H9 (cell line): ENCODE results near the gene VPS33A. TPM values are rescaled to one million over a fixed set of nuclear protein-coding genes. Genes with fewer than 3 reads are reported as not detected.

ENCODE experiments used
- DNase-seq: peaks from one replicate; pipeline ENCODE4 v3.0.0-alpha.2; 2017
- H2AFZ ChIP-seq: one replicate; pipeline ENCODE4 v1.6.1; 2013; ENCODE audit warnings: mild to moderate bottlenecking, low read length, control low read depth, moderate library complexity
- H2AK5ac ChIP-seq: 2 replicates; pipeline ENCODE4 v1.6.1; 2013; ENCODE audit warnings: low read length, control low read depth, mixed read lengths; ENCODE audit not compliant: insufficient read length
- H2BK120ac ChIP-seq: one replicate; pipeline ENCODE4 v1.6.1; 2013; ENCODE audit warnings: low read depth, mild to moderate bottlenecking, low read length, control low read depth, inconsistent platforms; ENCODE audit not compliant: poor library complexity, severe bottlenecking
- H2BK12ac ChIP-seq: 2 replicates; pipeline ENCODE4 v1.6.1; 2013; ENCODE audit warnings: low read length, control low read depth, mixed read lengths, low read depth; ENCODE audit not compliant: insufficient read length
- H2BK15ac ChIP-seq: 2 replicates; pipeline ENCODE4 v1.6.1; 2013; ENCODE audit warnings: low read depth, low read length, control low read depth
- H2BK20ac ChIP-seq: one replicate; pipeline ENCODE4 v1.6.1; 2013; ENCODE audit warnings: low read depth, mild to moderate bottlenecking, low read length, control low read depth, inconsistent platforms; ENCODE audit not compliant: poor library complexity, severe bottlenecking
- H2BK5ac ChIP-seq: 2 replicates; pipeline ENCODE4 v1.6.1; 2013; ENCODE audit warnings: low read length, control low read depth, mixed read lengths; ENCODE audit not compliant: insufficient read length
- H3K14ac ChIP-seq: 2 replicates; pipeline ENCODE4 v1.6.1; 2013; ENCODE audit warnings: low read length, control low read depth; ENCODE audit not compliant: insufficient read depth
- H3K18ac ChIP-seq: 2 replicates; pipeline ENCODE4 v1.6.1; 2013; ENCODE audit warnings: low read depth, mild to moderate bottlenecking, mixed read lengths, low read length, control low read depth; ENCODE audit not compliant: insufficient read length
- H3K23ac ChIP-seq: 2 replicates; pipeline ENCODE4 v1.6.1; 2013; ENCODE audit warnings: low read length, control low read depth, mixed read lengths, low read depth; ENCODE audit not compliant: insufficient read length
- H3K23me2 ChIP-seq: 2 replicates; pipeline ENCODE4 v1.6.1; 2013; ENCODE audit warnings: low read depth, mild to moderate bottlenecking, mixed read lengths, low read length, control low read depth; ENCODE audit not compliant: insufficient read length, poor library complexity, severe bottlenecking
- H3K27ac ChIP-seq: 2 replicates; pipeline ENCODE4 v1.5.1; 2013; ENCODE audit warnings: low read length, control low read depth, mixed read lengths, low read depth; ENCODE audit not compliant: insufficient read length
- H3K27me3 ChIP-seq: 2 replicates; pipeline ENCODE4 v1.6.1; 2013; ENCODE audit warnings: low read length, control low read depth, inconsistent platforms; ENCODE audit not compliant: insufficient read depth
- H3K4ac ChIP-seq: 2 replicates; pipeline ENCODE4 v1.6.1; 2013; ENCODE audit warnings: low read depth, mild to moderate bottlenecking, control low read depth, inconsistent platforms, low read length, moderate library complexity
- H3K4me1 ChIP-seq: 2 replicates; pipeline ENCODE4 v1.6.1; 2013; ENCODE audit warnings: low read length, control low read depth, inconsistent platforms; ENCODE audit not compliant: insufficient read depth
- H3K4me2 ChIP-seq: 2 replicates; pipeline ENCODE4 v1.6.1; 2013; ENCODE audit warnings: low read length, control low read depth, mixed read lengths; ENCODE audit not compliant: insufficient read length, insufficient read depth
- H3K56ac ChIP-seq: 2 replicates; pipeline ENCODE4 v1.6.1; 2013; ENCODE audit warnings: low read depth, mild to moderate bottlenecking, mixed read lengths, low read length, control low read depth; ENCODE audit not compliant: insufficient read length
- H3K79me1 ChIP-seq: 2 replicates; pipeline ENCODE4 v1.6.1; 2013; ENCODE audit warnings: low read depth, mild to moderate bottlenecking, moderate library complexity, low read length, control low read depth, inconsistent platforms; ENCODE audit not compliant: insufficient read depth, poor library complexity, severe bottlenecking
- H3K79me2 ChIP-seq: 2 replicates; pipeline ENCODE4 v1.6.1; 2013; ENCODE audit warnings: low read length, control low read depth, inconsistent platforms; ENCODE audit not compliant: insufficient read depth
- H3K9ac ChIP-seq: 2 replicates; pipeline ENCODE4 v1.6.1; 2013; ENCODE audit warnings: low read length, control low read depth, mixed read lengths; ENCODE audit not compliant: insufficient read length; ENCODE audit errors: extremely low read depth
- H3K9me3 ChIP-seq: one replicate; pipeline ENCODE4 v1.6.1; 2013; ENCODE audit warnings: low read depth, low read length, inconsistent platforms; ENCODE audit not compliant: control insufficient read depth
- H3T11ph ChIP-seq: one replicate; pipeline ENCODE4 v1.6.1; 2013; ENCODE audit warnings: mild to moderate bottlenecking, low read length, control low read depth, inconsistent platforms
- H4K20me1 ChIP-seq: one replicate; pipeline ENCODE4 v1.6.1; 2013; ENCODE audit not compliant: control insufficient read depth, insufficient read length, insufficient read depth
- H4K5ac ChIP-seq: 2 replicates; pipeline ENCODE4 v1.6.1; 2013; ENCODE audit warnings: low read depth, mild to moderate bottlenecking, mixed read lengths, low read length, control low read depth; ENCODE audit not compliant: insufficient read length
- H4K8ac ChIP-seq: replicated peaks from 2 replicates; pipeline ENCODE4 v1.6.1; 2013; ENCODE audit warnings: low read length, control low read depth, mixed read lengths, low read depth; ENCODE audit not compliant: insufficient read length
- H4K91ac ChIP-seq: 2 replicates; pipeline ENCODE4 v1.6.1; 2013; ENCODE audit warnings: low read depth, mild to moderate bottlenecking, moderate library complexity, mixed read lengths, low read length, control low read depth; ENCODE audit not compliant: insufficient read length
- H3K27ac Mint-ChIP-seq, 3 experiments: 2 replicates in 2 of 3; 3 replicates in 1 of 3; pipeline ENCODE4 v1.8.0; 2020 to 2021; ENCODE audit warnings: mixed read lengths in 3 of 3, mild to moderate bottlenecking in 1 of 3, moderate library complexity in 1 of 3
- H3K27me3 Mint-ChIP-seq: 2 replicates; pipeline ENCODE4 v1.8.0; 2021; ENCODE audit warnings: low read depth, mild to moderate bottlenecking, moderate library complexity, mixed read lengths
- H3K36me3 Mint-ChIP-seq, 3 experiments: 2 replicates in 2 of 3; 3 replicates in 1 of 3; pipeline ENCODE4 v1.8.0; 2020 to 2021; ENCODE audit warnings: low read depth in 3 of 3, mixed read lengths in 3 of 3; ENCODE audit not compliant: insufficient read depth in 1 of 3
- H3K4me1 Mint-ChIP-seq, 2 experiments: 2 replicates each; pipeline ENCODE4 v1.8.0; 2020; ENCODE audit warnings: mixed read lengths in 2 of 2
- H3K4me3 Mint-ChIP-seq, 2 experiments: 2 replicates in 1 of 2; 3 replicates in 1 of 2; pipeline ENCODE4 v1.8.0; 2020 to 2021; ENCODE audit warnings: mild to moderate bottlenecking in 2 of 2, mixed read lengths in 2 of 2, moderate library complexity in 1 of 2
- H3K9me3 Mint-ChIP-seq, 2 experiments: 2 replicates in 1 of 2; 3 replicates in 1 of 2; pipeline ENCODE4 v1.8.0; 2020; ENCODE audit warnings: mild to moderate bottlenecking in 2 of 2, mixed read lengths in 2 of 2, moderate library complexity in 1 of 2
- WGBS: extraction: QIAGEN DNeasy Blood & Tissue Kit; methylation state at CpG from one replicate; pipeline ENCODE4 v1.1.7; 2013; ENCODE audit warnings: missing lambda C conversion rate, low lambda C conversion rate, mixed read lengths; ENCODE audit not compliant: insufficient read length; ENCODE audit errors: extremely low coverage; 5-methylcytosine and 5-hydroxymethylcytosine counted together
- total RNA-seq: library from RNA; stranded (reverse); gene quantifications from 2 replicates; pipeline ENCODE4 v1.2.1, GENCODE V29; 2021
- TF ChIP-seq, protein P1 (sequence below): fragments of 200-600 bp; sonication (generic); conservative IDR thresholded peaks from 3 replicates; pipeline ENCODE4 v1.8.0; 2021; ENCODE audit warnings: antibody characterized with exemption, mild to moderate bottlenecking

VPS33A gene
- total RNA-seq, 1 experiment from 2014 or later, result 45.9 TPM

DNA sequence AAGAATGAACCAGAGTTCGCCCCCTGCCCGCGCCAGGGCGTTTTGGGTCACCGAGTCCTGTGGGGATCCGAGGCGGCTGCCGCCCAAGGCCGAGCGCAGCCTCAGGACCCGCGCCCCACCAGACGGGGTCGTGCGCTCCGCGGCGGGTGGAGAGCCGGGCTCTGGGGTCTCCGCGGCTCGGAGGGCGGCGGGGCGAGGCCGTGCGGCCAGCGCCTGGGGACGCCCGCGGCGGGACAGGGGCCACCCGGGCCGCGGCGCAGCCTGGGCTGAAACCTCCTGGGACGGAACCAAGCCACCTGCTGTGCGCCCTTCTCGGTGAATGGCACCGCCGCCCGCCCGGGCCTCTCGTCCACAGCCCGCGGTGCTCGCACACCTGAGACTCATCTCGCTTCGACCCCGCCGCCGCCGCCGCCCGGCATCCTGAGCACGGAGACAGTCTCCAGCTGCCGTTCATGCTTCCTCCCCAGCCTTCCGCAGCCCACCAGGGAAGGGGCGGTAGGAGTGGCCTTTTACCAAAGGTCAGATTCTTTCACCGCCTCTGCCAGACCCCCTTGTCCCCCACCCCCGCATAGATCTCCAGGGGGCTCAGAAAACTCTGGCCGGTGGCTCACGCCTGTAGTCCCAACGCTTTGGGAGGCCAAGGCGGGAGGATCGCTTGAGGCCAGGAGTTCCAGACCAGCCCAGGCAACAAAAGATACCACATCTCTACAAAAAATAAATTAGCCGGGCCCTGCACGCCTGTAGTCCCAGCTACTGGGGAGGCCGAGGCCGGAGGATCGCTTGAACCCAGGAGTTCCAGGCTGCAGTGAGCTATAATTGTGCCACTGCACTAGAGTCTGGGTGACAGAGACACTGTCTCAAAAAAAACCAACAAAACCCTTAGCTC, 61.9 kb downstream of the VPS33A start:
- Histone ChIP-seq H4K5ac (no peak overlapping the region), H3K9ac (no peak overlapping the region), H3K27ac (no peak overlapping the region), H4K20me1 (no peaks in the 10 kb centered on the region), H2AFZ (no peak overlapping the region), H4K8ac (no peak overlapping the region), H3K4ac (no peak overlapping the region), H3K79me1 (no peaks in the 10 kb centered on the region), H3K4me2 (peak overlapping the region; percentile 48), H2BK12ac (no peak overlapping the region), H3T11ph (no peak overlapping the region), H3K23ac (no peak overlapping the region), H3K23me2 (peaks cover 7% of the 10 kb centered on the region), H3K56ac (no peak overlapping the region), H3K79me2 (no peaks in the 10 kb centered on the region), H4K91ac (no peak overlapping the region), H2BK15ac (no peak overlapping the region), H3K18ac (no peak overlapping the region), H3K27me3 (peaks cover 4% of the 10 kb centered on the region; the same call in 1 of the 2 replicates), H2BK120ac (no peak overlapping the region), H2AK5ac (no peak overlapping the region), H2BK5ac (no peak overlapping the region), H2BK20ac (no peak overlapping the region), H3K9me3 (no peaks in the 10 kb centered on the region), H3K14ac (no peak overlapping the region), H3K4me1 (no peaks in the 10 kb centered on the region; the same call in 1 of the 2 replicates)
- Mint-ChIP-seq H3K27ac (no peak overlapping the region), H3K4me3 (peak overlapping the region; percentile 53 to 75), H3K27me3 (peaks cover 54% of the 10 kb centered on the region), H3K36me3 (peaks cover 14 to 22% (median 19%) of the 10 kb centered on the region in 3 experiments; a peak in 6 of 7 replicates), H3K4me1 (peaks cover 25 to 30% of the 10 kb centered on the region in 2 experiments), H3K9me3 (no peaks in the 10 kb centered on the region)
- no CpG with 5 or more reads among the region's 71 CpGs for WGBS
- DNase-seq, result no peak
- TF ChIP-seq, protein P1, sequence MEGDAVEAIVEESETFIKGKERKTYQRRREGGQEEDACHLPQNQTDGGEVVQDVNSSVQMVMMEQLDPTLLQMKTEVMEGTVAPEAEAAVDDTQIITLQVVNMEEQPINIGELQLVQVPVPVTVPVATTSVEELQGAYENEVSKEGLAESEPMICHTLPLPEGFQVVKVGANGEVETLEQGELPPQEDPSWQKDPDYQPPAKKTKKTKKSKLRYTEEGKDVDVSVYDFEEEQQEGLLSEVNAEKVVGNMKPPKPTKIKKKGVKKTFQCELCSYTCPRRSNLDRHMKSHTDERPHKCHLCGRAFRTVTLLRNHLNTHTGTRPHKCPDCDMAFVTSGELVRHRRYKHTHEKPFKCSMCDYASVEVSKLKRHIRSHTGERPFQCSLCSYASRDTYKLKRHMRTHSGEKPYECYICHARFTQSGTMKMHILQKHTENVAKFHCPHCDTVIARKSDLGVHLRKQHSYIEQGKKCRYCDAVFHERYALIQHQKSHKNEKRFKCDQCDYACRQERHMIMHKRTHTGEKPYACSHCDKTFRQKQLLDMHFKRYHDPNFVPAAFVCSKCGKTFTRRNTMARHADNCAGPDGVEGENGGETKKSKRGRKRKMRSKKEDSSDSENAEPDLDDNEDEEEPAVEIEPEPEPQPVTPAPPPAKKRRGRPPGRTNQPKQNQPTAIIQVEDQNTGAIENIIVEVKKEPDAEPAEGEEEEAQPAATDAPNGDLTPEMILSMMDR, result no peak
